Measurements from ENCODE around the gene NXT1.

The NXT1 gene

GRCh38 chr20:23361119-23361475 is 10.5 kb downstream of the NXT1 start:
- peak; percentile 70 for DNase-seq (ENCODE audit: low spot score)

- peak; percentile 100 for DNase-seq (ENCODE audit: low spot score)
Observed at GRCh38 chr20:23361476-23362391, 11.1 kb downstream of the NXT1 start, which contains the start of gene GZF1. TSS of gene GZF1 (plus strand) at chr20:23362182. CDS start at chr20:23364384, 2,202 bp downstream.

GRCh38 chr20:23362392-23363256 is 12.0 kb downstream of the NXT1 start:
- DNase-seq (ENCODE audit: low spot score): peak; percentile 48

- DNase-seq (ENCODE audit: low spot score): no peak
Observed at GRCh38 chr20:23363257-23363649, 12.7 kb downstream of the NXT1 start.

- no peak for DNase-seq (ENCODE audit: low spot score)
Observed at GRCh38 chr20:23365390-23366165, 15.0 kb downstream of the NXT1 start.

GRCh38 chr20:23366384-23366783 is 15.8 kb downstream of the NXT1 start:
- DNase-seq (ENCODE audit: low spot score): peak; percentile 53

GRCh38 chr20:23367770-23368169 is 17.2 kb downstream of the NXT1 start:
- DNase-seq (ENCODE audit: low spot score): no peak

GRCh38 chr20:23368316-23369071 is 17.9 kb downstream of the NXT1 start:
- no peak for DNase-seq (ENCODE audit: low spot score)

GRCh38 chr20:23369072-23369823 is 18.7 kb downstream of the NXT1 start:
- no peak for DNase-seq (ENCODE audit: low spot score)

- no peak for DNase-seq (ENCODE audit: low spot score)
Observed at GRCh38 chr20:23370274-23370673, 19.7 kb downstream of the NXT1 start.

- DNase-seq (ENCODE audit: low spot score): no peak
Observed at GRCh38 chr20:23370873-23371272, 20.3 kb downstream of the NXT1 start.

- no peak for DNase-seq (ENCODE audit: low spot score)
Observed at GRCh38 chr20:23371496-23371895, 20.9 kb downstream of the NXT1 start.

- no peak for DNase-seq (ENCODE audit: low spot score)
Observed at GRCh38 chr20:23374441-23374840, 23.9 kb downstream of the NXT1 start.

GRCh38 chr20:23375827-23376226 is 25.2 kb downstream of the NXT1 start:
- DNase-seq (ENCODE audit: low spot score): no peak

GRCh38 chr20:23379772-23380171 is 29.2 kb downstream of the NXT1 start:
- no peak for DNase-seq (ENCODE audit: low spot score)

- DNase-seq (ENCODE audit: low spot score): no peak
Observed at GRCh38 chr20:23381876-23382275, 31.3 kb downstream of the NXT1 start.

GRCh38 chr20:23386304-23387117 is 35.9 kb downstream of the NXT1 start:
- DNase-seq (ENCODE audit: low spot score): no peak

- no peak for DNase-seq (ENCODE audit: low spot score)
Observed at GRCh38 chr20:23387118-23387443, 36.5 kb downstream of the NXT1 start.

GRCh38 chr20:23390091-23390774 is 39.6 kb downstream of the NXT1 start:
- DNase-seq (ENCODE audit: low spot score): no peak

Measured in hematopoietic multipotent progenitor cell treated with erythropoietin and hydrocortisone succinate and interleukin-3 and kit ligand, for 17 days (in vitro differentiated cells).